GM23248 (cell line): Measurements from ENCODE around the gene THADA. TPM values are rescaled to one million over a fixed set of nuclear protein-coding genes. Genes with fewer than 3 reads are reported as not detected.

Source experiments
- DNase-seq: peaks from one replicate; pipeline ENCODE4 v3.0.0-alpha.2; 2015
- H2AFZ ChIP-seq: fragments of 200-600 bp; sonication (generic); 2 replicates; pipeline ENCODE4 v1.6.1; 2016; ENCODE audit warnings: antibody characterized with exemption
- H3F3A ChIP-seq: fragments of 200-600 bp; sonication (generic); 2 replicates; pipeline ENCODE4 v1.6.1; 2016; ENCODE audit warnings: mild to moderate bottlenecking, antibody characterized with exemption, mixed run types; ENCODE audit not compliant: insufficient read depth
- H3K27ac ChIP-seq: fragments of 200-600 bp; sonication (generic); 2 replicates; pipeline ENCODE4 v1.5.1; 2016; ENCODE audit warnings: mild to moderate bottlenecking
- H3K27me3 ChIP-seq: fragments of 200-600 bp; sonication (generic); replicated peaks from 2 replicates; pipeline ENCODE4 v1.6.1; 2016; ENCODE audit warnings: mild to moderate bottlenecking; ENCODE audit not compliant: insufficient read depth
- H3K36me3 ChIP-seq: fragments of 200-600 bp; sonication (generic); 2 replicates; pipeline ENCODE4 v1.6.1; 2016; ENCODE audit warnings: low read depth, mild to moderate bottlenecking
- H3K4me1 ChIP-seq: fragments of 200-600 bp; sonication (generic); 2 replicates; pipeline ENCODE4 v1.6.1; 2016; ENCODE audit warnings: mild to moderate bottlenecking; ENCODE audit not compliant: insufficient read depth
- H3K4me2 ChIP-seq: fragments of 200-600 bp; sonication (generic); one replicate; pipeline ENCODE4 v1.6.1; 2016; ENCODE audit warnings: mild to moderate bottlenecking; ENCODE audit not compliant: unreplicated experiment
- H3K4me3 ChIP-seq: fragments of 200-600 bp; sonication (generic); 2 replicates; pipeline ENCODE4 v1.5.1; 2016; ENCODE audit warnings: mild to moderate bottlenecking
- H3K79me2 ChIP-seq: fragments of 200-600 bp; sonication (generic); 2 replicates; pipeline ENCODE4 v1.6.1; 2016; ENCODE audit warnings: mild to moderate bottlenecking; ENCODE audit not compliant: insufficient read depth
- H3K9ac ChIP-seq: fragments of 200-600 bp; sonication (generic); 2 replicates; pipeline ENCODE4 v1.6.1; 2016; ENCODE audit warnings: mild to moderate bottlenecking
- H3K9me2 ChIP-seq: fragments of 200-600 bp; sonication (generic); 2 replicates; pipeline ENCODE4 v1.6.1; 2016; ENCODE audit warnings: mixed run types, mild to moderate bottlenecking, moderate library complexity; ENCODE audit not compliant: insufficient read depth
- H3K9me3 ChIP-seq: fragments of 200-600 bp; sonication (generic); one replicate; pipeline ENCODE4 v1.6.1; 2017; ENCODE audit warnings: low read depth
- H4K20me1 ChIP-seq: fragments of 200-600 bp; sonication (generic); 2 replicates; pipeline ENCODE4 v1.6.0; 2016; ENCODE audit not compliant: insufficient read depth
- EZH2 ChIP-seq: fragments of 200-600 bp; sonication (generic); IDR thresholded peaks from 2 replicates; pipeline ENCODE4 v1.6.1; 2018; ENCODE audit warnings: antibody characterized with exemption, mild to moderate bottlenecking; ENCODE audit not compliant: insufficient read depth, poor library complexity, severe bottlenecking
- EZH2phosphoT487 ChIP-seq: fragments of 200-600 bp; sonication (generic); IDR thresholded peaks from 2 replicates; pipeline ENCODE4 v1.6.1; 2018; ENCODE audit warnings: antibody characterized with exemption, moderate library complexity, mild to moderate bottlenecking, low read depth; ENCODE audit not compliant: insufficient read depth
- WGBS, 2 experiments: methylation state at CpG; one replicate each; pipeline ENCODE4 v1.1.6; 2015 to 2017; ENCODE audit warnings: low lambda C conversion rate in 2 of 2, low coverage in 1 of 2; ENCODE audit errors: missing lambda C conversion rate in 2 of 2; 5-methylcytosine and 5-hydroxymethylcytosine counted together
- in situ Hi-C: fragments of 300-500 bp; cut with MboI; formaldehyde crosslinking; loops from 2 replicates; pipeline ENCODE4 v1.15.0; 2020
- polyA plus RNA-seq: library from polyadenylated mRNA; unstranded; fragments of >200 nt; fragmentation: Nextera tagmentation; extraction: Ambion mirVana; gene quantifications from 2 replicates; pipeline ENCODE4 v1.2.1, GENCODE V29; 2016
- total RNA-seq: library from RNA; depleted of rRNA; stranded (reverse); fragments of >200 nt; shearing (Covaris generic); gene quantifications from 2 replicates; pipeline ENCODE4 v1.2.3, GENCODE V29; 2014

Gene THADA
- total and polyA plus RNA-seq, 2 experiments from 2014 or later, result 14.1 to 15.8 TPM

DNA sequence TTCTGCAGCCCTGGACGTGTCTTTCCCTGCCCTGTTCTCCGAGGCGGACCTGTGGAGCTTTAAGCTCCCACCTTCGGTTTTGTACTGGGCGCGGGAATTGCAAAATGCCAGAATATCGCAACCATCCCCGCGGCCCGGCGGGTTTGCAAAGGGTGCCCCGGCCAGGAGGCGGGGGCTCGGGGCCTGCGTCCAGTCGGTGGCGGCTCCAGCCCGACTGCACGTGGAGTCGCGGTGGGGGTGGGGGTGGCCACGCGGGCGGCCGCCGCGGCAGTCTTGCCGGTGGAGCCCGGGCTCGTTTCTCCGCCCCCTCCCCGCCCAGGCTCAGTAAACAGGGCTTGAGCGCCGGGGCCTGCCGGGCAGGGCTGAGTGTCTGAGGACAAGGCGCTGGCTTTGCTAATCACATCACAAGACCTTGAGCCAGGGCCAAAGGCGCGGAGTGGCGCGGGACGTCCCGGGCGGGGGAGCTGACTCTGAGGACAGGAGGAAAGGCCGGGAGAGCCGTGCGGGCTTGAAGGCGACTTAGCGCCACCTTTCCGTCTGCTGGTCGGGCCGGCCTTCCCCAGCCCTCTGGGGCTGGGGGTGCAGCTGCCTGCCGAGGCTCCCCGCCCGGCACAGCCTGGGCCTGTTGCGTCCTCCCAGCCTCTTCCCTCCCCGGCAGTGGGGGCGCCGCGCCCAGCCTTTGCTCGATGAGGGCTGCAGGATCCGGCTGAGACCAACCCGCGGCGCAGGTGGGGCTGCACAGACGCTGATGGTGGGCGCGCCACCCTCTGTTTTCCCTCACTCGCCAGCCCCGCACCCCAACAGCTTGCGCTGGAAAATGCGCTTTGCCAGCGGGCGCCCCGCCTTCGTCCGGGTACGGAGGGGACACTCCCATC is 368.6 kb downstream of the THADA start:
- no peaks in the 10 kb centered on the region for H3K9me2 ChIP-seq
- H3K9ac ChIP-seq, result peak overlapping the region; percentile 96
- peak; percentile 87 for DNase-seq
- H3K4me3 ChIP-seq, result peak overlapping the region; percentile 78
- in situ Hi-C loops, result loop anchor here (10.0 kb wide), 1 partner anchor 252 kb away; no protein-coding TSS in a partner anchor
- H3K4me1 ChIP-seq, result peaks cover 20% of the 10 kb centered on the region
- peak overlapping the region; percentile 93 for H3K27ac ChIP-seq
- WGBS, 2 experiments, result 1 to 2% methylated on average over 62 to 66 of the region's 77 CpGs
- peak overlapping the region; percentile 46 for H2AFZ ChIP-seq
- peaks cover 41% of the 10 kb centered on the region for H3K79me2 ChIP-seq
- no peak for TF ChIP-seq EZH2phosphoT487
- TF ChIP-seq EZH2, result no peak
- H3F3A ChIP-seq, result peaks cover 36% of the 10 kb centered on the region
- H3K4me2 ChIP-seq, result peak overlapping the region; percentile 80
- H4K20me1 ChIP-seq, result no peaks in the 10 kb centered on the region
- H3K27me3 ChIP-seq, result no peaks in the 10 kb centered on the region
- no peaks in the 10 kb centered on the region for H3K9me3 ChIP-seq
- peaks cover 20% of the 10 kb centered on the region for H3K36me3 ChIP-seq

DNA sequence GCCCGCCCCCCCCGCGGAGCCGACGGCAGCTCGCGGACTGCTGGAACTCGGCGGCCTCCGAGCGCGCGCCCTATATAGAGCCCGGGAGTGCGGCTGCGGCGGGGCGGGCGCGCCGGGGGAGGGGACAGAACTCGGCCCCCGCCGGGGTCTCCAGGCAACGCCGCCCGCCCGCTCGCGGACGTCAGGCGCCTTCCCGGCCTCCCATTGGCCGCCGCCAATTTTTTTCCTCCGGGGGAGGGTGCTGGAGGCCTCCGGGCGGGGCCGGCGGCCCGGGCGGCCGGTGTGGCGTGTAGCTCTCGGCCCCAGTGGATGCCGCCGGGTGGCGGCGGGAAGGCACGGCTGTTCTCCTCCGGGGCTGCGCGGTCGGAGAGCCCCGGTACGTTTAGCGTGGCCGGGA is 369.3 kb downstream of the THADA start, which contains the start of gene ZFP36L2:
Gene ZFP36L2 (minus strand): TSS at position 49 of the 397 bp plus-strand sequence. CDS start 291 bp downstream, outside the sequence.
- peaks cover 23% of the 10 kb centered on the region for H3K4me1 ChIP-seq
- H3K4me3 ChIP-seq, result peak within 1 kb of the TSS; percentile 97
- peak within 1 kb of the TSS; percentile 46 for H2AFZ ChIP-seq
- TF ChIP-seq EZH2phosphoT487 (no peak), EZH2 (no peak)
- H3K27me3 ChIP-seq, result no peaks in the 10 kb centered on the region
- peaks cover 43% of the 10 kb centered on the region for H3K79me2 ChIP-seq
- peak within 1 kb of the TSS; percentile 93 for H3K4me2 ChIP-seq
- peak within 1 kb of the TSS; percentile 93 for H3K27ac ChIP-seq
- peak within 1 kb of the TSS; percentile 96 for H3K9ac ChIP-seq
- in situ Hi-C loops, result loop anchor here (10.0 kb wide), 1 partner anchor 252 kb away; no protein-coding TSS in a partner anchor
- peak; percentile 98 for DNase-seq
- peaks cover 22% of the 10 kb centered on the region for H3K36me3 ChIP-seq
- peaks cover 42% of the 10 kb centered on the region for H3F3A ChIP-seq
- no peaks in the 10 kb centered on the region for H3K9me2 ChIP-seq
- H4K20me1 ChIP-seq, result no peaks in the 10 kb centered on the region
- H3K9me3 ChIP-seq, result no peaks in the 10 kb centered on the region
- 0 to 1% methylated on average over 14 to 19 of the region's 58 CpGs for WGBS, 2 experiments

DNA sequence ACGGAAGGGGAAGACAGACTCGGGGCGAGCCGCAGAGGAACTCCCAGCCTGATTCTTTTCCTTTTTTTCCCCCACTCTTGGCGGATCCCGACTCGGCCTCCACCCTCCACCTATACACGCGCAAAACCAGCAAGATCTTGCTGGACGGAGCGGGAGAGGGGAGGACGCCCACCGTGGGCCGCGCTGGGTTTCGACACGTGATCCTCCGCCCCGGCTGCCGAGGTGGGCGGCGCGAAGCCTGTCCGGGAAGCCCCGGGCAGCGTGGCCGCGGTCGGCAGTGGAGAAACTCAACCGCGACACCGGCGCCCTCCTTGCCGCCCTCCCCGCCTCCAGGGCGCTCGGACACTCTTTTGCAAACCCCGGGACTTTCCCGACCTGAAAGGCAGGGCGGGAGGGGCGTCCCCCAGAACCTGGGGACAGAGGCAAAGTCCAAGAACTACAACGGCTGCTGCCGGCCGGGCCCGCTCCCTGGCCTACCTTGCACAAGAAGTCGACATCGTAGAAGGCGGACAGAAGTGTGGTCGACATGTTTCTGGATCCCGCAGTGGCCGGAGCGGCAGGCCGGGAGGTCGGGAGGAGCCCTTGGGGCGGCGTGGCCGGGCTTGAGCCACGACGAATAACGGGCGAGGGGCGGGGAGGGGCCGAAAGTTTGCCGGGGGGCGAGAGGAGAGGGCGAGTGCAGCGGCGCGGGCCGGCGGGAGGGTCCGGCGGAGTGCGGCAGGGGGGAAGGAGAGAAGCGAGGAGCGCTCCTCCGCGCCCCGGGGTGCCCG is 369.9 kb downstream of the THADA start:
- Histone ChIP-seq H3K9me3 (no peaks in the 10 kb centered on the region), H3K4me3 (peak overlapping the region; percentile 97), H3K27ac (peak overlapping the region; percentile 93), H4K20me1 (no peaks in the 10 kb centered on the region), H3K79me2 (peaks cover 43% of the 10 kb centered on the region), H3K9me2 (no peaks in the 10 kb centered on the region), H3K9ac (peak overlapping the region; percentile 96), H3K4me1 (peaks cover 29% of the 10 kb centered on the region), H3K36me3 (peaks cover 22% of the 10 kb centered on the region), H3K4me2 (peak overlapping the region; percentile 93), H3F3A (peaks cover 47% of the 10 kb centered on the region), H2AFZ (peak overlapping the region; percentile 20; the same call in 1 of the 2 replicates), H3K27me3 (no peaks in the 10 kb centered on the region)
- DNase-seq, result peak; percentile 85
- in situ Hi-C loops, result loop anchor here (10.0 kb wide), 1 partner anchor 251 kb away; no protein-coding TSS in a partner anchor
- WGBS, 2 experiments, result 1% methylated on average over 56 to 63 of the region's 80 CpGs
- no peak for TF ChIP-seq EZH2
- TF ChIP-seq EZH2phosphoT487, result no peak

DNA sequence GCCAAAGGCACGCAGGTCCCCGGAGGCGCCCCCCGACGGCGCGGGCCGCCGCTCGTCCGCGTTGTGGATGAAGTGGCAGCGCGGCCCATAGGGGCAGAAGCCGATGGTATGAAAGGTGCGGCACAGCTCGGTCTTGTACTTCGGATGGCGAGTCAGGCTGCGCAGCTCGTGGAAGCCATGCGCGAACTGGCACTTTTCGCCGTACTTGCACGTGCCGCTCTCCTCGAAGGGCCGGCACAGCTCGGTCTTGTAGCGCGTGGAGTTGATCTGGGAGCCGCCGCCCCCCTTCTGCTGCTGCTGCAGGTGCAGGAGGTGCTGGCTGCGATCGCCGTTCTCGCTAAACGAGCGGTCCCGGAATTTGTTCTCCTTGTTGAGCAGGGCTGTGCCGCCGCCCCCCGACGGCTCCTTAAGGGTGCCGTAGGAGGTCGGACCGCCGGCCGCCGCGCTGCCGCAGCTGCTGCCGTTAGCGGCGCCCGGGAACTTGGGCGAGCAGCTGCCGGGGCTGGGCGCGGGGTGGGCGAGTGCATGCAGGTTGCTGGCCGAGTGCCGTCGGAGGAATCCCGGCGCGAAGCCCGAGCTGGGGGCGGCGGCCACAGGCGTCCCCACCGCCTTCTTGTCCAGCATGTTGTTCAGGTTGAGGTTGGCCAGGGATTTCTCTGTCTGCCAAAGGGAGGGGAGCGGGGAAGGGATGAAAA is 370.6 kb downstream of the THADA start:
- 1 to 2% methylated on average over 60 to 69 of the region's 74 CpGs for WGBS, 2 experiments
- Histone ChIP-seq H4K20me1 (no peaks in the 10 kb centered on the region), H3K4me3 (peak overlapping the region; percentile 97), H3K9ac (peak overlapping the region; percentile 96), H3F3A (peaks cover 55% of the 10 kb centered on the region), H3K9me3 (no peaks in the 10 kb centered on the region), H2AFZ (no peak overlapping the region), H3K4me2 (peak overlapping the region; percentile 93), H3K36me3 (peaks cover 22% of the 10 kb centered on the region), H3K4me1 (peaks cover 37% of the 10 kb centered on the region), H3K27me3 (no peaks in the 10 kb centered on the region), H3K9me2 (no peaks in the 10 kb centered on the region), H3K27ac (peak overlapping the region; percentile 93), H3K79me2 (peaks cover 43% of the 10 kb centered on the region)
- in situ Hi-C loops, result loop anchor here (10.0 kb wide), 1 partner anchor 250 kb away; no protein-coding TSS in a partner anchor
- peak; percentile 82 for DNase-seq
- TF ChIP-seq EZH2 (no peak), EZH2phosphoT487 (no peak)
